ENCODE results near the gene CELF1.

GRCh38 chr11:47433157-47433556 lies 119.8 kb downstream of the CELF1 start:
- no peak for TF ChIP-seq TBX3 (IDR thresholded peaks at IDR 0.05; ENCODE audit: borderline replicate concordance)
- TF ChIP-seq, protein P1, sequence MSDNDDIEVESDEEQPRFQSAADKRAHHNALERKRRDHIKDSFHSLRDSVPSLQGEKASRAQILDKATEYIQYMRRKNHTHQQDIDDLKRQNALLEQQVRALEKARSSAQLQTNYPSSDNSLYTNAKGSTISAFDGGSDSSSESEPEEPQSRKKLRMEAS (IDR thresholded peaks at IDR 0.05): peak; percentile 62; the same call in 1 of the 2 replicates
- TF ChIP-seq CTCF (CRISPR knock-in tag; IDR thresholded peaks at IDR 0.05): no peak
- TF ChIP-seq AGO1 (IDR thresholded peaks at IDR 0.05; ENCODE audit: low read depth, low read length, poor library complexity, severe bottlenecking): no peak
- TF ChIP-seq EP300 (IDR thresholded peaks at IDR 0.05; ENCODE audit: low read depth in 2 of 2, low read length in 2 of 2): no peak
- no peak for TF ChIP-seq EP300 (CRISPR knock-in tag; IDR thresholded peaks at IDR 0.05; ENCODE audit: borderline replicate concordance)
- TF ChIP-seq HOXA7 (CRISPR knock-in tag; IDR thresholded peaks at IDR 0.05): no peak
